HCT116 (cell line): ENCODE measurements around the gene CYREN. TPM values are rescaled to one million over a fixed set of nuclear protein-coding genes. Genes with fewer than 3 reads are reported as not detected.

Experiments
- ATAC-seq: fragments of 200-7000 bp; cut with Tn5 transposase; 2 replicates; pipeline ENCODE4 v1.9.1; 2020; ENCODE audit warnings: mild to moderate bottlenecking, moderate library complexity
- BruUV-seq: library from RNA; stranded (reverse); fragments of 400-500 nt; replicated peaks from 2 replicates; lab custom pipeline; 2021; lab: Mats Ljungman, UMichigan
- CTCF ChIA-PET: fragments of 300-600 bp; sonication (Branson Sonifier 250); formaldehyde crosslinking; loops from one replicate; lab custom pipeline; 2021; ENCODE audit warnings: antibody characterized with exemption; lab: Charles Lee
- POLR2A ChIA-PET: fragments of 300-600, 350-600 bp; sonication (Branson Sonifier 250); formaldehyde crosslinking; loops from one replicate; lab custom pipeline; 2021; ENCODE audit warnings: antibody characterized with exemption; lab: Charles Lee
- RAD21 ChIA-PET, 2 experiments: fragments of 300-600 bp; sonication (Branson Sonifier 250); formaldehyde crosslinking; loops; one replicate each; lab custom pipeline; 2023; ENCODE audit warnings: low total read pairs in 2 of 2; ENCODE audit not compliant: uncharacterized antibody in 2 of 2, unreplicated experiment in 2 of 2, low non-redundant PET in 1 of 2; lab: Charles Lee
- DNase-seq: peaks from one replicate; pipeline ENCODE4 v3.0.0-alpha.2; 2010; ENCODE audit warnings: low read depth, low spot score
- H2AFZ ChIP-seq: fragments of 200-600 bp; shearing (Covaris generic), sonication (generic); 2 replicates; pipeline ENCODE4 v1.6.1; 2017; ENCODE audit warnings: low read depth, mixed run types, mixed read lengths, antibody characterized with exemption, low read length; ENCODE audit not compliant: poor library complexity, severe bottlenecking
- H3K27ac ChIP-seq: 2 replicates; pipeline ENCODE4 v1.5.1; 2012; ENCODE audit warnings: low read depth, low read length
- H3K27me3 ChIP-seq: fragments of 200-600 bp; sonication (generic); 2 replicates; pipeline ENCODE4 v1.6.1; 2016; ENCODE audit warnings: mixed run types, low read length, mixed read lengths; ENCODE audit not compliant: insufficient read depth
- H3K36me3 ChIP-seq, 2 experiments: fragments of 200-500 bp in 1 of 2; fragments of 200-600 bp in 1 of 2; sonication (Bioruptor generic) in 1 of 2; sonication (generic) in 1 of 2; 2 replicates each; pipeline versions ENCODE4 v1.5.1 to v1.6.1; 2014 to 2016; ENCODE audit warnings: low read length in 2 of 2, inconsistent platforms in 1 of 2, mixed read lengths in 1 of 2, mixed run types in 1 of 2; ENCODE audit not compliant: insufficient read depth in 2 of 2, control insufficient read depth in 1 of 2
- H3K4me1 ChIP-seq, 2 experiments: fragments of 200-600 bp in 1 of 2; sonication (generic) in 1 of 2; 2 replicates each; pipeline versions ENCODE4 v1.5.1 to v1.6.1; 2012 to 2017; ENCODE audit warnings: low read length in 2 of 2, inconsistent platforms in 1 of 2, mild to moderate bottlenecking in 1 of 2, mixed read lengths in 1 of 2, mixed run types in 1 of 2, moderate library complexity in 1 of 2; ENCODE audit not compliant: insufficient read depth in 2 of 2, control insufficient read depth in 1 of 2
- H3K4me2 ChIP-seq: fragments of 200-600 bp; sonication (generic); 2 replicates; pipeline ENCODE4 v1.6.1; 2017; ENCODE audit warnings: mixed run types, low read length, mixed read lengths
- H3K4me3 ChIP-seq, 2 experiments: fragments of 200-600 bp in 1 of 2; sonication (generic) in 1 of 2; replicated peaks in 1 of 2; 2 replicates each; pipeline ENCODE4 v1.5.1; 2011 to 2016; ENCODE audit warnings: low read length in 2 of 2, control low read depth in 1 of 2, low read depth in 1 of 2, mild to moderate bottlenecking in 1 of 2, mixed read lengths in 1 of 2, mixed run types in 1 of 2
- H3K79me2 ChIP-seq: fragments of 200-600 bp; sonication (generic); 2 replicates; pipeline ENCODE4 v1.6.1; 2017; ENCODE audit warnings: mild to moderate bottlenecking, mixed run types, low read length, moderate library complexity, mixed read lengths; ENCODE audit not compliant: insufficient read depth
- H3K9ac ChIP-seq: fragments of 200-600 bp; sonication (generic); 2 replicates; pipeline ENCODE4 v1.6.1; 2016; ENCODE audit warnings: low read length, mixed read lengths
- H3K9me2 ChIP-seq: fragments of 200-600 bp; sonication (generic), shearing (Covaris generic); 2 replicates; pipeline ENCODE4 v1.6.1; 2017; ENCODE audit warnings: mixed run types, mild to moderate bottlenecking, moderate library complexity; ENCODE audit not compliant: insufficient read depth
- H3K9me3 ChIP-seq, 2 experiments: fragments of 200-500 bp in 1 of 2; fragments of 200-600 bp in 1 of 2; sonication (Bioruptor generic) in 1 of 2; sonication (generic) in 1 of 2; 2 replicates each; pipeline ENCODE4 v1.6.1; 2014 to 2017; ENCODE audit warnings: low read length in 2 of 2, mixed read lengths in 2 of 2, inconsistent platforms in 1 of 2, low read depth in 1 of 2, mild to moderate bottlenecking in 1 of 2, mixed run types in 1 of 2, moderate library complexity in 1 of 2; ENCODE audit not compliant: control insufficient read depth in 1 of 2, insufficient read depth in 1 of 2
- H4K20me1 ChIP-seq: fragments of 200-600 bp; sonication (generic), shearing (Covaris generic); 2 replicates; pipeline ENCODE4 v1.6.1; 2017; ENCODE audit warnings: mixed run types, mild to moderate bottlenecking, moderate library complexity; ENCODE audit not compliant: insufficient read depth
- CBX3 ChIP-seq: IDR thresholded peaks from 2 replicates; pipeline ENCODE4 v1.6.1; 2012; ENCODE audit warnings: low read depth
- EGR1 ChIP-seq: IDR thresholded peaks from 2 replicates; pipeline ENCODE4 v1.6.1; 2012; ENCODE audit warnings: low read depth
- ELF1 ChIP-seq: IDR thresholded peaks from 2 replicates; pipeline ENCODE4 v1.6.1; 2012; ENCODE audit warnings: low read depth, borderline replicate concordance
- EZH2 ChIP-seq: fragments of 200-600 bp; sonication (generic); IDR thresholded peaks from 2 replicates; pipeline ENCODE4 v1.6.1; 2017; ENCODE audit warnings: antibody characterized with exemption, mixed run types
- EZH2phosphoT487 ChIP-seq: fragments of 200-600 bp; IDR thresholded peaks from 2 replicates; pipeline ENCODE4 v1.6.1; 2018; ENCODE audit warnings: antibody characterized with exemption, borderline replicate concordance
- FOSL1 ChIP-seq: IDR thresholded peaks from 2 replicates; pipeline ENCODE4 v1.6.1; 2012; ENCODE audit warnings: low read depth
- JUND ChIP-seq: IDR thresholded peaks from 2 replicates; pipeline ENCODE4 v1.6.1; 2012
- POLR2A ChIP-seq: IDR thresholded peaks from 2 replicates; pipeline ENCODE4 v1.7.0; 2011; ENCODE audit warnings: borderline replicate concordance; ENCODE audit not compliant: insufficient read depth, insufficient read length; ENCODE audit errors: extremely low read depth
- POLR2AphosphoS5 ChIP-seq: IDR thresholded peaks from 2 replicates; pipeline ENCODE4 v1.6.1; 2011; ENCODE audit warnings: mild to moderate bottlenecking, low read depth, low read length, moderate library complexity
- RAD21 ChIP-seq: IDR thresholded peaks from 2 replicates; pipeline ENCODE4 v1.6.1; 2012; ENCODE audit warnings: low read depth, mild to moderate bottlenecking
- SP1 ChIP-seq: IDR thresholded peaks from 2 replicates; pipeline ENCODE4 v1.6.1; 2012; ENCODE audit warnings: low read depth
- SRF ChIP-seq: IDR thresholded peaks from 2 replicates; pipeline ENCODE4 v1.6.1; 2012; ENCODE audit warnings: low read depth
- TCF7L2 ChIP-seq: IDR thresholded peaks from 2 replicates; pipeline ENCODE4 v1.7.0; 2011; ENCODE audit warnings: borderline replicate concordance, inconsistent platforms; ENCODE audit not compliant: insufficient read depth, insufficient read length; ENCODE audit errors: extremely low read depth
- ZFX ChIP-seq: fragments of 450-650 bp; IDR thresholded peaks from 2 replicates; pipeline ENCODE4 v1.6.1; 2017
- intact Hi-C: fragments of 100-400 bp; cut with micrococcal nuclease; formaldehyde crosslinking; loops from 2 replicates; pipeline ENCODE4 v1.10.0; 2022
- total RNA-seq: library from RNA; stranded (reverse); gene quantifications from one replicate; pipeline ENCODE4 v1.2.1, GENCODE V29; 2021; ENCODE audit not compliant: unreplicated experiment
- TF ChIP-seq, protein P1 (sequence below): IDR thresholded peaks from 2 replicates; pipeline ENCODE4 v1.6.1; 2011; ENCODE audit warnings: mild to moderate bottlenecking, low read length, moderate library complexity; ENCODE audit not compliant: insufficient replicate concordance; ENCODE audit errors: extremely low read depth
- TF ChIP-seq, protein P2 (sequence below): IDR thresholded peaks from 2 replicates; pipeline ENCODE4 v1.6.1; 2012; ENCODE audit warnings: low read depth

Gene CYREN
- total RNA-seq, 1 experiment from 2014 or later, result 54.5 TPM

DNA sequence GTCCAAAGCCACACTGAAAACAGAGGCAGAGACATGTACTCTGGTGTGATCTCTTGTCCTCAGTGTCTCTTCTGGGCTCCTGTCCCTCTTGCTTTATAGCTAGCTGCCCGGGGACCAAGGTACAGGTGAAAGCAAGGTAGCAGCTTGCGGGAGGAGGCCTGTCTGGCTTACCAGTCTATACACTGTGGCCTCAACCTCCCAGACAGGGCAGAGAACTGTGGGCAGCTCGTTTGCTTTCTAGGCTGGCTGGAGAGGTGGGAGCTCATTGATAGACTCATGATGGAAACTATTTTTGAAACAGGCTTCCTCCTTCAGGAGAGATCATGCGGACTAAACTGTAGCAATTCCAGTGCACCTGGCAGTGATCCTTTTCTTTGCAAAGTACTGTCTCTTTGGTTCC lies 4.6 kb downstream of the CYREN start:
- TF ChIP-seq ELF1, result no peak
- no peak for TF ChIP-seq EZH2
- no peak for TF ChIP-seq ZFX
- TF ChIP-seq POLR2A, result no peak
- TF ChIP-seq EGR1, result no peak
- TF ChIP-seq CBX3, result no peak
- no peak for TF ChIP-seq SRF
- TF ChIP-seq RAD21, result no peak
- TF ChIP-seq, protein P1, sequence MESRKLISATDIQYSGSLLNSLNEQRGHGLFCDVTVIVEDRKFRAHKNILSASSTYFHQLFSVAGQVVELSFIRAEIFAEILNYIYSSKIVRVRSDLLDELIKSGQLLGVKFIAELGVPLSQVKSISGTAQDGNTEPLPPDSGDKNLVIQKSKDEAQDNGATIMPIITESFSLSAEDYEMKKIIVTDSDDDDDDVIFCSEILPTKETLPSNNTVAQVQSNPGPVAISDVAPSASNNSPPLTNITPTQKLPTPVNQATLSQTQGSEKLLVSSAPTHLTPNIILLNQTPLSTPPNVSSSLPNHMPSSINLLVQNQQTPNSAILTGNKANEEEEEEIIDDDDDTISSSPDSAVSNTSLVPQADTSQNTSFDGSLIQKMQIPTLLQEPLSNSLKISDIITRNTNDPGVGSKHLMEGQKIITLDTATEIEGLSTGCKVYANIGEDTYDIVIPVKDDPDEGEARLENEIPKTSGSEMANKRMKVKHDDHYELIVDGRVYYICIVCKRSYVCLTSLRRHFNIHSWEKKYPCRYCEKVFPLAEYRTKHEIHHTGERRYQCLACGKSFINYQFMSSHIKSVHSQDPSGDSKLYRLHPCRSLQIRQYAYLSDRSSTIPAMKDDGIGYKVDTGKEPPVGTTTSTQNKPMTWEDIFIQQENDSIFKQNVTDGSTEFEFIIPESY, result no peak
- no peak for TF ChIP-seq FOSL1
- TF ChIP-seq JUND, result no peak
- no peak for TF ChIP-seq SP1
- TF ChIP-seq POLR2AphosphoS5, result no peak
- TF ChIP-seq EZH2phosphoT487, result no peak
- TF ChIP-seq, protein P2, sequence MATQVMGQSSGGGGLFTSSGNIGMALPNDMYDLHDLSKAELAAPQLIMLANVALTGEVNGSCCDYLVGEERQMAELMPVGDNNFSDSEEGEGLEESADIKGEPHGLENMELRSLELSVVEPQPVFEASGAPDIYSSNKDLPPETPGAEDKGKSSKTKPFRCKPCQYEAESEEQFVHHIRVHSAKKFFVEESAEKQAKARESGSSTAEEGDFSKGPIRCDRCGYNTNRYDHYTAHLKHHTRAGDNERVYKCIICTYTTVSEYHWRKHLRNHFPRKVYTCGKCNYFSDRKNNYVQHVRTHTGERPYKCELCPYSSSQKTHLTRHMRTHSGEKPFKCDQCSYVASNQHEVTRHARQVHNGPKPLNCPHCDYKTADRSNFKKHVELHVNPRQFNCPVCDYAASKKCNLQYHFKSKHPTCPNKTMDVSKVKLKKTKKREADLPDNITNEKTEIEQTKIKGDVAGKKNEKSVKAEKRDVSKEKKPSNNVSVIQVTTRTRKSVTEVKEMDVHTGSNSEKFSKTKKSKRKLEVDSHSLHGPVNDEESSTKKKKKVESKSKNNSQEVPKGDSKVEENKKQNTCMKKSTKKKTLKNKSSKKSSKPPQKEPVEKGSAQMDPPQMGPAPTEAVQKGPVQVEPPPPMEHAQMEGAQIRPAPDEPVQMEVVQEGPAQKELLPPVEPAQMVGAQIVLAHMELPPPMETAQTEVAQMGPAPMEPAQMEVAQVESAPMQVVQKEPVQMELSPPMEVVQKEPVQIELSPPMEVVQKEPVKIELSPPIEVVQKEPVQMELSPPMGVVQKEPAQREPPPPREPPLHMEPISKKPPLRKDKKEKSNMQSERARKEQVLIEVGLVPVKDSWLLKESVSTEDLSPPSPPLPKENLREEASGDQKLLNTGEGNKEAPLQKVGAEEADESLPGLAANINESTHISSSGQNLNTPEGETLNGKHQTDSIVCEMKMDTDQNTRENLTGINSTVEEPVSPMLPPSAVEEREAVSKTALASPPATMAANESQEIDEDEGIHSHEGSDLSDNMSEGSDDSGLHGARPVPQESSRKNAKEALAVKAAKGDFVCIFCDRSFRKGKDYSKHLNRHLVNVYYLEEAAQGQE, result no peak
- no peak for TF ChIP-seq TCF7L2
- peaks cover 2 to 20% of the 10 kb centered on the region in 2 experiments for H3K4me1 ChIP-seq
- H3K4me2 ChIP-seq, result no peak overlapping the region
- H3K27ac ChIP-seq, result no peak overlapping the region
- ChIA-PET CTCF (no interaction called here), POLR2A (no interaction called here), RAD21 (no interaction called here)
- H3K27me3 ChIP-seq, result no peaks in the 10 kb centered on the region
- peaks cover 7 to 40% of the 10 kb centered on the region in 2 experiments; a peak in 2 of 4 replicates for H3K36me3 ChIP-seq
- peaks cover 29% of the 10 kb centered on the region for H3K79me2 ChIP-seq
- H3K4me3 ChIP-seq, result no peak overlapping the region
- intact Hi-C loops, result loop anchor here (10.0 kb wide), 2 partner anchors 271 to 471 kb away; no protein-coding TSS in a partner anchor
- BruUV-seq, result no TSS peak
- ATAC-seq, result no peak
- H3K9ac ChIP-seq, result no peak overlapping the region
- H4K20me1 ChIP-seq, result peaks cover 3% of the 10 kb centered on the region; the same call in 1 of the 2 replicates
- H3K9me2 ChIP-seq, result no peaks in the 10 kb centered on the region
- H3K9me3 ChIP-seq, result no peaks in the 10 kb centered on the region
- DNase-seq, result no peak
- H2AFZ ChIP-seq, result no peak overlapping the region
